Type B pancreatic cell (in vitro differentiated cells): ENCODE measurements around the gene IL17C. TPM values are rescaled to one million over a fixed set of nuclear protein-coding genes. Genes with fewer than 3 reads are reported as not detected.

Experiments
- DNase-seq: peaks from one replicate; pipeline ENCODE4 v3.0.0; 2021; ENCODE audit warnings: mixed read lengths; ENCODE audit not compliant: unreplicated experiment; ENCODE audit errors: extremely low spot score
- H3K27ac Mint-ChIP-seq: 2 replicates; pipeline ENCODE4 v1.8.0; 2021; ENCODE audit warnings: mild to moderate bottlenecking, mixed read lengths
- H3K27me3 Mint-ChIP-seq: 2 replicates; pipeline ENCODE4 v1.8.0; 2021; ENCODE audit warnings: mixed read lengths
- H3K36me3 Mint-ChIP-seq: 2 replicates; pipeline ENCODE4 v1.8.0; 2021; ENCODE audit warnings: mixed read lengths
- H3K4me1 Mint-ChIP-seq: one replicate; pipeline ENCODE4 v1.8.0; 2021; ENCODE audit warnings: mixed read lengths; ENCODE audit not compliant: unreplicated experiment
- H3K4me3 Mint-ChIP-seq: 2 replicates; pipeline ENCODE4 v1.8.0; 2021; ENCODE audit warnings: mild to moderate bottlenecking, mixed read lengths
- H3K9me3 Mint-ChIP-seq: 2 replicates; pipeline ENCODE4 v1.8.0; 2021; ENCODE audit warnings: mixed read lengths
- CTCF ChIP-seq: fragments of 200-600 bp; sonication (generic); conservative IDR thresholded peaks from 2 replicates; pipeline ENCODE4 v1.5.0; 2021; ENCODE audit warnings: antibody characterized with exemption, mild to moderate bottlenecking
- total RNA-seq: library from RNA; stranded (reverse); gene quantifications from 2 replicates; pipeline ENCODE4 v1.2.1, GENCODE V29; 2021; ENCODE audit warnings: low replicate concordance

IL17C gene
- total RNA-seq, 1 donor from 2014 or later: 0.39 TPM

DNA sequence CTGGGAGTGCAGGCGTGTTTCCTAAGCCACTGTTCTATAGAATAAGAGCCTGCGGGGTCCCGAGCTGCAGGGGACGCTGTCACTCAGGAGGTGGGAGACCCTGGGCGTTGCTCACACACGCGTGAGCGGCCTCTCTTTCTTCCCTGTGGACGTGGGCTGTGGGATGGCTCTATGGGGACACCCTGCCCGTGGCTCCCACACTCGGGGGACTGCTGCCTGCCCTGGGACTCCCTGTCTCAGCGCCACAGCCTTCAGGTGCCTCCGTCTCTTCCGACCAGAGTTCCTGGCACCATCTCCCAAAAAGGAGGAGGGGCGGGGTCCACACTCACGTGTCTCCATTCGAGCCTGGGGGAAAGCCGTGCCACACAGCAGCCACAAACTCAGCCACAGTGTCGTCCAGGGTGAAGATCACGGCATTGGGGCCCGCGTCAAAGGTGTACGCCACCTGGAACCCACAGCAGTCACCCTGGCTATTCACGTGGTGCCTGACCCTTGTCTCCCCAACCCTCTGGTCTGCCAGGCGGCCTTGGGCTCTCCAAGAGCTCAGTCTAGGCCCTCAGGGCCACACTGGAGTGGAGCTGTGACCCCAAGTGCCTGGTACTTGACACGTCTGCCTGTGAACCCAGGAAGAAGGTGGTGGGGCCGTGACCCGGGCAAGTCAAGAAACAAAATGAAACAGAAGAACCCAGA is 16.1 kb downstream of the IL17C start:
- Mint-ChIP-seq H3K4me1 (no peaks in the 10 kb centered on the region), H3K27me3 (no peaks in the 10 kb centered on the region), H3K36me3 (no peaks in the 10 kb centered on the region), H3K9me3 (no peaks in the 10 kb centered on the region), H3K27ac (no peak overlapping the region), H3K4me3 (no peak overlapping the region)
- no peak for DNase-seq
- no peak for TF ChIP-seq CTCF

- no peak for TF ChIP-seq CTCF
- Mint-ChIP-seq H3K4me3 (no peak overlapping the region), H3K36me3 (no peaks in the 10 kb centered on the region), H3K9me3 (no peaks in the 10 kb centered on the region), H3K27ac (no peak overlapping the region), H3K27me3 (no peaks in the 10 kb centered on the region), H3K4me1 (no peaks in the 10 kb centered on the region)
- no peak for DNase-seq
Observed at GRCh38 chr16:88655053-88655732, 16.8 kb downstream of the IL17C start.

DNA sequence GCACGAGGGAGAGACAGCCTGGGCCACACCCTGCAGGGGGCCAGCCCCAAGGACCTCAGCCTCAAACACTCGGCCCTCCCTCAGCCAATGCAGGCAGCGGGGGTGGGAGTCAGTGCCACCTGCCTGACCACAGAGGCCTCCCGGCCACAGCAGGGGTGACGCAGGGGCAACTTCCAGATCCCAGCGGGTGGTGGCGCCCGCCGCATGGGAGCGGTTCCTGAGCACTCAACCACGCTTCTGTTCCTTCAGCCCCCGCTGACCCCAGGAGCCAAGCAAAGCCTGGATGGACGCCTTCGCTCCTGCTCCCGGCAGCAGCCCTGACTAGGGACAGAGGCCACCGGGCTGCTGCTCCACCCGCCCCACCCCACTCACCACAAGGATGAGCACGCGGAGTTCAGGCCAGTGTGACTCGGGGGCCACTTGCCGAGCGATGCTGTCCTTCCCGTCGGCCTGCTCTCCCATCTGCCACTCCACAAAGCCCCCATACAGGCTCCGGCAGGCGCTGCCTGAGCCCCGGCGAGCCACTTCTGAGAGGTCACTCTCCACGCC is 17.4 kb downstream of the IL17C start:
- H3K27ac Mint-ChIP-seq: no peak overlapping the region
- no peak for DNase-seq
- H3K36me3 Mint-ChIP-seq: no peaks in the 10 kb centered on the region
- no peak overlapping the region for H3K4me3 Mint-ChIP-seq
- TF ChIP-seq CTCF: no peak
- H3K4me1 Mint-ChIP-seq: no peaks in the 10 kb centered on the region
- no peaks in the 10 kb centered on the region for H3K9me3 Mint-ChIP-seq
- no peaks in the 10 kb centered on the region for H3K27me3 Mint-ChIP-seq

DNA sequence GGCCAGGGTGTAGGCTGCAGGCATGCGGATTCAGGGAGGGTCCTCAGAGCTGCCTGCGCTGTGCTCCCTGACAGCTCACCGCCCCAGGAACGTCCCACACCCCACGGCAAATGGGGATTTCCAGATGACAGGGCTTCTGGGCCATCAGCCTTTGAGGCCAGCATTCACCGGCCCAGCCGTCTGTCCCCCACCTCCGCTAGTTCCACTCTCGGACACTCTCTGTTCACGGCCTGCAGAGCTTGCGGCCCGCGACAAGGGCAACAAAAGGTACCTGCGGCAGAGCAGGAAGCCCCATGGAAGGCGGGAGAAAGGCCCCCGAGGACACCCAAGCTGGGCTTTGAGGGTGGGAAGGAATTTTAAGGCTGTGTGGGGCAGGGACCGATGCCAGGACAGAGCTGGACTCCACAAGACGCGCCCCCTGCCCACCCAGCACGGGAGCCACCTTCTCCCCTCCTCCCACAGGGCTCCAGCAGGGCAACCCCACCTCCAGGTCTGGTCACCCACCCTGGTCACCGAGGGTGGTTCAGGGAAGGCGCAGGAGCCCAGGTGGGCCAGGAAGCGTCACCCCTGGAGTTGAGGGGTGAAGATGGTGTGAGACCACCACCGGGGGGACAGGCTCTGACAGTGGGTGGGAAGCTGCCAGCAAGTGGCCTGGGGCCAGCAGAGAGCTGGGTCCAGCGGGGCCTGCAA is 18.1 kb downstream of the IL17C start:
- H3K36me3 Mint-ChIP-seq: no peaks in the 10 kb centered on the region
- no peaks in the 10 kb centered on the region for H3K9me3 Mint-ChIP-seq
- H3K27ac Mint-ChIP-seq: no peak overlapping the region
- no peak for DNase-seq
- H3K27me3 Mint-ChIP-seq: no peaks in the 10 kb centered on the region
- H3K4me1 Mint-ChIP-seq: no peaks in the 10 kb centered on the region
- no peak for TF ChIP-seq CTCF
- no peak overlapping the region for H3K4me3 Mint-ChIP-seq

- no peak for TF ChIP-seq CTCF
- H3K9me3 Mint-ChIP-seq: no peaks in the 10 kb centered on the region
- no peaks in the 10 kb centered on the region for H3K4me1 Mint-ChIP-seq
- no peaks in the 10 kb centered on the region for H3K27me3 Mint-ChIP-seq
- no peaks in the 10 kb centered on the region for H3K36me3 Mint-ChIP-seq
- no peak overlapping the region for H3K27ac Mint-ChIP-seq
- H3K4me3 Mint-ChIP-seq: no peak overlapping the region
- no peak for DNase-seq
Observed at GRCh38 chr16:88657371-88657770, 19.0 kb downstream of the IL17C start.
